ENCODE results near the gene NANS. TPM values are rescaled to one million over a fixed set of nuclear protein-coding genes. Genes with fewer than 3 reads are reported as not detected.

Gene NANS
- total and polyA plus RNA-seq, 2 of the 13 experiments (the other 11 are each of a cell fraction or from before 2014, with no cell fraction given), result 86.9 to 203 TPM

GRCh38 chr9:98056269-98057137, at the start of gene NANS (continued):
- peak; percentile 2 for TF ChIP-seq FOXP4 (CRISPR knock-in tag; IDR thresholded peaks at IDR 0.05)
- peak; percentile 91 for TF ChIP-seq ZNF230 (CRISPR knock-in tag; IDR thresholded peaks at IDR 0.05)
- no peak; the same call in 1 of the 2 replicates for TF ChIP-seq MXD4 (CRISPR knock-in tag; IDR thresholded peaks at IDR 0.05)
- TF ChIP-seq SIN3A (IDR thresholded peaks at IDR 0.05; ENCODE audit: borderline replicate concordance, low read depth, low read length), result 0 out of 2 replicates have a peak, but pooled peaks have one; percentile 89
- TF ChIP-seq NCOA5 (CRISPR knock-in tag; IDR thresholded peaks at IDR 0.05), result no peak
- 0 out of 2 replicates have a peak, but pooled peaks have one; percentile 30 for TF ChIP-seq SP5 (CRISPR knock-in tag; IDR thresholded peaks at IDR 0.05; ENCODE audit: borderline replicate concordance, low read depth)
- peak; percentile 12; the same call in 1 of the 2 replicates for TF ChIP-seq RAD21 (CRISPR knock-in tag; IDR thresholded peaks at IDR 0.05)
- no peak for TF ChIP-seq NR2F2 (IDR thresholded peaks at IDR 0.05; ENCODE audit: borderline replicate concordance, low read depth)
- TF ChIP-seq FOXO1 (CRISPR knock-in tag; IDR thresholded peaks at IDR 0.05), result no peak
- TF ChIP-seq PRDM15 (CRISPR knock-in tag; IDR thresholded peaks at IDR 0.05), result peak; percentile 16; the same call in 1 of the 2 replicates
- TF ChIP-seq ZNF17 (CRISPR knock-in tag; IDR thresholded peaks at IDR 0.05), result no peak
- 0 out of 2 replicates have a peak, but pooled peaks have one; percentile 41 for TF ChIP-seq ZNF766 (CRISPR knock-in tag; IDR thresholded peaks at IDR 0.05; ENCODE audit: borderline replicate concordance)
- peak; percentile 48; the same call in 1 of the 2 replicates for TF ChIP-seq BRD4 (CRISPR knock-in tag; IDR thresholded peaks at IDR 0.05)
- TF ChIP-seq ZFP41 (CRISPR knock-in tag; IDR thresholded peaks at IDR 0.05; ENCODE audit: borderline replicate concordance), result no peak
- TF ChIP-seq AKNA (CRISPR knock-in tag; IDR thresholded peaks at IDR 0.05; ENCODE audit: borderline replicate concordance), result no peak; the same call in 1 of the 2 replicates
- no peak for TF ChIP-seq NFE2L1 (CRISPR knock-in tag; IDR thresholded peaks at IDR 0.05; ENCODE audit: borderline replicate concordance)
- TF ChIP-seq FOSL2 (CRISPR knock-in tag; IDR thresholded peaks at IDR 0.05), result peak; percentile 20; the same call in 1 of the 2 replicates
- TF ChIP-seq ZNF335 (CRISPR knock-in tag; IDR thresholded peaks at IDR 0.05), result no peak
- peak; percentile 92 for TF ChIP-seq YEATS4 (CRISPR knock-in tag; IDR thresholded peaks at IDR 0.05; ENCODE audit: borderline replicate concordance)

Measured in HepG2 (cell line).